Measurements from ENCODE around the gene CIBAR2.

CIBAR2 gene

GRCh38 chr16:85144026-85144915, 32.0 kb upstream of the CIBAR2 start:
- DNase-seq, result no peak

- no peak for DNase-seq
These were observed 30.5 kb upstream of the CIBAR2 start for GRCh38 chr16:85142771-85143211.

GRCh38 chr16:85142129-85142513, 29.8 kb upstream of the CIBAR2 start:
- no peak for DNase-seq

- no peak for DNase-seq
These were observed 29.3 kb upstream of the CIBAR2 start for GRCh38 chr16:85141491-85142128.

GRCh38 chr16:85140455-85141012, 28.3 kb upstream of the CIBAR2 start:
- DNase-seq, result no peak

- no peak for DNase-seq
These were observed 27.6 kb upstream of the CIBAR2 start for GRCh38 chr16:85139881-85140339.

- DNase-seq, result no peak
These were observed 26.8 kb upstream of the CIBAR2 start for GRCh38 chr16:85138825-85139627.

- DNase-seq, result no peak
These were observed 26.0 kb upstream of the CIBAR2 start for GRCh38 chr16:85138073-85138824.

- no peak for DNase-seq
These were observed 25.2 kb upstream of the CIBAR2 start for GRCh38 chr16:85137323-85138072.

- no peak for DNase-seq
These were observed 24.5 kb upstream of the CIBAR2 start for GRCh38 chr16:85136702-85137322.

GRCh38 chr16:85136213-85136701, 24.0 kb upstream of the CIBAR2 start:
- DNase-seq, result no peak

GRCh38 chr16:85134789-85135142, 22.5 kb upstream of the CIBAR2 start:
- no peak for DNase-seq

- DNase-seq, result no peak
These were observed 22.0 kb upstream of the CIBAR2 start for GRCh38 chr16:85134076-85134788.

- DNase-seq, result no peak
These were observed 21.0 kb upstream of the CIBAR2 start for GRCh38 chr16:85133290-85133599.

- DNase-seq, result no peak
These were observed 20.4 kb upstream of the CIBAR2 start for GRCh38 chr16:85132456-85133289.

- DNase-seq, result no peak
These were observed 18.4 kb upstream of the CIBAR2 start for GRCh38 chr16:85130705-85131028.

GRCh38 chr16:85129876-85130704, 17.8 kb upstream of the CIBAR2 start:
- DNase-seq, result no peak

GRCh38 chr16:85128079-85128837, 16.0 kb upstream of the CIBAR2 start:
- DNase-seq, result no peak
